WTC11 (cell line): ENCODE data around the gene GABRB2. TPM values are rescaled to one million over a fixed set of nuclear protein-coding genes. Genes with fewer than 3 reads are reported as not detected.

Experiments used
- ATAC-seq: fragments of 200-7000 bp; cut with Tn5 transposase; 2 replicates; pipeline ENCODE4 v1.10.0; 2021; ENCODE audit warnings: mild to moderate bottlenecking, moderate library complexity
- CTCF ChIA-PET: fragments of 300-600 bp; sonication (Branson Sonifier 250); formaldehyde crosslinking; loops from one replicate; lab custom pipeline; 2021; ENCODE audit warnings: antibody characterized with exemption; lab: Charles Lee
- POLR2A ChIA-PET: fragments of 350-600 bp; sonication (Branson Sonifier 250); formaldehyde crosslinking; loops from one replicate; lab custom pipeline; 2021; ENCODE audit warnings: antibody characterized with exemption; lab: Charles Lee
- DNase-seq: peaks from one replicate; pipeline ENCODE4 v3.0.0; 2021; ENCODE audit warnings: low spot score
- H3K27ac Mint-ChIP-seq: 2 replicates; pipeline ENCODE4 v1.8.0; 2021; ENCODE audit warnings: mixed read lengths
- H3K27me3 Mint-ChIP-seq: 2 replicates; pipeline ENCODE4 v1.8.0; 2021; ENCODE audit warnings: low read depth, mild to moderate bottlenecking, moderate library complexity, mixed read lengths
- H3K36me3 Mint-ChIP-seq: 2 replicates; pipeline ENCODE4 v1.8.0; 2021; ENCODE audit warnings: mixed read lengths
- H3K4me1 Mint-ChIP-seq: 2 replicates; pipeline ENCODE4 v1.8.0; 2022; ENCODE audit warnings: mixed read lengths
- H3K4me3 Mint-ChIP-seq: 2 replicates; pipeline ENCODE4 v1.8.0; 2021; ENCODE audit warnings: mild to moderate bottlenecking, moderate library complexity, mixed read lengths
- H3K9me3 Mint-ChIP-seq: 2 replicates; pipeline ENCODE4 v1.8.0; 2021; ENCODE audit warnings: mixed read lengths
- ATF1 ChIP-seq: sonication (generic); formaldehyde crosslinking; IDR thresholded peaks from 2 replicates; pipeline ENCODE4 v1.8.1; 2023; ENCODE audit warnings: mild to moderate bottlenecking, moderate library complexity, missing genetic modification reagents
- CREB1 ChIP-seq: sonication (generic); formaldehyde crosslinking; IDR thresholded peaks from 2 replicates; pipeline ENCODE4 v1.8.0; 2023; ENCODE audit warnings: mild to moderate bottlenecking, missing genetic modification reagents
- ELF4 ChIP-seq: sonication (generic); formaldehyde crosslinking; IDR thresholded peaks from 2 replicates; pipeline ENCODE4 v1.8.1; 2022; ENCODE audit warnings: low read depth, mild to moderate bottlenecking, moderate library complexity, missing genetic modification reagents
- ESRRA ChIP-seq: sonication (generic); formaldehyde crosslinking; IDR thresholded peaks from 2 replicates; pipeline ENCODE4 v1.8.1; 2022; ENCODE audit warnings: mild to moderate bottlenecking, missing genetic modification reagents, borderline replicate concordance
- FOXK1 ChIP-seq: sonication (generic); formaldehyde crosslinking; IDR thresholded peaks from 2 replicates; pipeline ENCODE4 v1.8.0; 2022; ENCODE audit warnings: mild to moderate bottlenecking, moderate library complexity, missing genetic modification reagents
- GRHL2 ChIP-seq: fragments of 250-450 bp; sonication (Bioruptor Pico); IDR thresholded peaks from 2 replicates; pipeline ENCODE4 v1.8.0; 2022; ENCODE audit warnings: mild to moderate bottlenecking, moderate library complexity; ENCODE audit not compliant: insufficient replicate concordance, severe bottlenecking
- NFATC4 ChIP-seq: fragments of 250-450 bp; sonication (Bioruptor Pico); IDR thresholded peaks from 2 replicates; pipeline ENCODE4 v1.9.0; 2021; ENCODE audit warnings: mild to moderate bottlenecking
- PRRX2 ChIP-seq: fragments of 250-450 bp; sonication (Bioruptor Pico); IDR thresholded peaks from 2 replicates; pipeline ENCODE4 v1.8.0; 2021; ENCODE audit warnings: mild to moderate bottlenecking
- RORB ChIP-seq: fragments of 250-450 bp; sonication (Bioruptor Pico); IDR thresholded peaks from 2 replicates; pipeline ENCODE4 v1.9.0; 2021; ENCODE audit warnings: mild to moderate bottlenecking
- SOX15 ChIP-seq: fragments of 250-450 bp; sonication (Bioruptor Pico); IDR thresholded peaks from 2 replicates; pipeline ENCODE4 v1.9.0; 2021; ENCODE audit warnings: mild to moderate bottlenecking
- TEAD1 ChIP-seq: sonication (generic); formaldehyde crosslinking; IDR thresholded peaks from 2 replicates; pipeline ENCODE4 v1.8.0; 2022; ENCODE audit warnings: mild to moderate bottlenecking, missing genetic modification reagents
- ZBTB21 ChIP-seq: sonication (generic); formaldehyde crosslinking; IDR thresholded peaks from 2 replicates; pipeline ENCODE4 v1.8.1; 2023; ENCODE audit warnings: mild to moderate bottlenecking, missing genetic modification reagents, borderline replicate concordance
- ZNF138 ChIP-seq: sonication (generic); formaldehyde crosslinking; conservative IDR thresholded peaks from 2 replicates; pipeline ENCODE4 v1.8.1; 2022; ENCODE audit warnings: mild to moderate bottlenecking, moderate library complexity, missing genetic modification reagents
- ZNF263 ChIP-seq: sonication (generic); formaldehyde crosslinking; IDR thresholded peaks from 2 replicates; pipeline ENCODE4 v1.8.1; 2022; ENCODE audit warnings: low read depth, mild to moderate bottlenecking, moderate library complexity, missing genetic modification reagents
- ZNF317 ChIP-seq: sonication (generic); formaldehyde crosslinking; IDR thresholded peaks from 2 replicates; pipeline ENCODE4 v1.8.1; 2023; ENCODE audit warnings: low read depth, mild to moderate bottlenecking, moderate library complexity, missing genetic modification reagents, borderline replicate concordance
- total RNA-seq: library from RNA; stranded (reverse); gene quantifications from 3 replicates; pipeline ENCODE4 v1.2.3, GENCODE V29; 2021
- TF ChIP-seq, protein P1 (sequence below): sonication (generic); formaldehyde crosslinking; IDR thresholded peaks from 2 replicates; pipeline ENCODE4 v1.8.1; 2022; ENCODE audit warnings: mild to moderate bottlenecking, missing genetic modification reagents, moderate library complexity, borderline replicate concordance
- TF ChIP-seq, protein P2 (sequence below): sonication (generic); formaldehyde crosslinking; IDR thresholded peaks from 2 replicates; pipeline ENCODE4 v1.8.0; 2023; ENCODE audit warnings: mild to moderate bottlenecking, missing genetic modification reagents
- TF ChIP-seq, protein P3 (sequence below): fragments of 250-450 bp; sonication (Bioruptor Pico); IDR thresholded peaks from 2 replicates; pipeline ENCODE4 v2.1.2; 2022; ENCODE audit warnings: mild to moderate bottlenecking, moderate library complexity
- TF ChIP-seq, protein P4 (sequence below): sonication (generic); formaldehyde crosslinking; IDR thresholded peaks from 2 replicates; pipeline ENCODE4 v1.8.0; 2023; ENCODE audit warnings: missing genetic modification reagents, mild to moderate bottlenecking, borderline replicate concordance

GABRB2 gene
- total RNA-seq, 1 experiment from 2014 or later: 0.79 TPM

DNA sequence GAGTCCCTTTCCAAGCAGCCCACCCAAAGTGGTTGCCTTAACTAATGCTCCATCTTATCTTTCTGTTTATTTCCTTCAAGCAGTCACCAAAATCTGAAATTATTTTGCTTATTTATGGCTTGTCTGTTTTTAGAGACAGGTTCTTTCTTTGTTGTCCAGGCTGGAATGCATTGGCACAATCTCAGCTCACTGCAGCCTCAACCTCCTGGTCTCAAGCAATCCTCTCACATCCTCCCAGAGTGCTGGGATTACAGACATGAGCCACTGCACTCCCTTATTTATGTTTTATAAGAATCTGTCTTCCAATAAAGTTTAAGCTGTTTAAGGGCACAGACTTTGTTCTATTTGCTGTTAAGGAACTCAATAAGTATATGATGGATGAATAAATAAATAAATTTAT, 133.7 kb downstream of the GABRB2 start:
- ATAC-seq (no peak), DNase-seq (no peak)
- Mint-ChIP-seq H3K9me3 (no peaks in the 10 kb centered on the region; the same call in 1 of the 2 replicates), H3K27ac (no peak overlapping the region), H3K4me1 (no peaks in the 10 kb centered on the region), H3K27me3 (no peaks in the 10 kb centered on the region), H3K36me3 (no peaks in the 10 kb centered on the region), H3K4me3 (no peak overlapping the region)
- ChIA-PET CTCF (no interaction called here), POLR2A (no interaction called here)
- TF ChIP-seq, protein P1, sequence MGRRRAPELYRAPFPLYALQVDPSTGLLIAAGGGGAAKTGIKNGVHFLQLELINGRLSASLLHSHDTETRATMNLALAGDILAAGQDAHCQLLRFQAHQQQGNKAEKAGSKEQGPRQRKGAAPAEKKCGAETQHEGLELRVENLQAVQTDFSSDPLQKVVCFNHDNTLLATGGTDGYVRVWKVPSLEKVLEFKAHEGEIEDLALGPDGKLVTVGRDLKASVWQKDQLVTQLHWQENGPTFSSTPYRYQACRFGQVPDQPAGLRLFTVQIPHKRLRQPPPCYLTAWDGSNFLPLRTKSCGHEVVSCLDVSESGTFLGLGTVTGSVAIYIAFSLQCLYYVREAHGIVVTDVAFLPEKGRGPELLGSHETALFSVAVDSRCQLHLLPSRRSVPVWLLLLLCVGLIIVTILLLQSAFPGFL (CRISPR knock-in tag): no peak
- TF ChIP-seq ZNF263 (no peak), ELF4 (CRISPR knock-in tag) (no peak), ESRRA (CRISPR knock-in tag) (no peak), ZBTB21 (CRISPR knock-in tag) (no peak), FOXK1 (CRISPR knock-in tag) (no peak), RORB (CRISPR knock-in tag) (no peak)
- TF ChIP-seq, protein P2, sequence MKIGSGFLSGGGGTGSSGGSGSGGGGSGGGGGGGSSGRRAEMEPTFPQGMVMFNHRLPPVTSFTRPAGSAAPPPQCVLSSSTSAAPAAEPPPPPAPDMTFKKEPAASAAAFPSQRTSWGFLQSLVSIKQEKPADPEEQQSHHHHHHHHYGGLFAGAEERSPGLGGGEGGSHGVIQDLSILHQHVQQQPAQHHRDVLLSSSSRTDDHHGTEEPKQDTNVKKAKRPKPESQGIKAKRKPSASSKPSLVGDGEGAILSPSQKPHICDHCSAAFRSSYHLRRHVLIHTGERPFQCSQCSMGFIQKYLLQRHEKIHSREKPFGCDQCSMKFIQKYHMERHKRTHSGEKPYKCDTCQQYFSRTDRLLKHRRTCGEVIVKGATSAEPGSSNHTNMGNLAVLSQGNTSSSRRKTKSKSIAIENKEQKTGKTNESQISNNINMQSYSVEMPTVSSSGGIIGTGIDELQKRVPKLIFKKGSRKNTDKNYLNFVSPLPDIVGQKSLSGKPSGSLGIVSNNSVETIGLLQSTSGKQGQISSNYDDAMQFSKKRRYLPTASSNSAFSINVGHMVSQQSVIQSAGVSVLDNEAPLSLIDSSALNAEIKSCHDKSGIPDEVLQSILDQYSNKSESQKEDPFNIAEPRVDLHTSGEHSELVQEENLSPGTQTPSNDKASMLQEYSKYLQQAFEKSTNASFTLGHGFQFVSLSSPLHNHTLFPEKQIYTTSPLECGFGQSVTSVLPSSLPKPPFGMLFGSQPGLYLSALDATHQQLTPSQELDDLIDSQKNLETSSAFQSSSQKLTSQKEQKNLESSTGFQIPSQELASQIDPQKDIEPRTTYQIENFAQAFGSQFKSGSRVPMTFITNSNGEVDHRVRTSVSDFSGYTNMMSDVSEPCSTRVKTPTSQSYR (CRISPR knock-in tag): no peak

DNA sequence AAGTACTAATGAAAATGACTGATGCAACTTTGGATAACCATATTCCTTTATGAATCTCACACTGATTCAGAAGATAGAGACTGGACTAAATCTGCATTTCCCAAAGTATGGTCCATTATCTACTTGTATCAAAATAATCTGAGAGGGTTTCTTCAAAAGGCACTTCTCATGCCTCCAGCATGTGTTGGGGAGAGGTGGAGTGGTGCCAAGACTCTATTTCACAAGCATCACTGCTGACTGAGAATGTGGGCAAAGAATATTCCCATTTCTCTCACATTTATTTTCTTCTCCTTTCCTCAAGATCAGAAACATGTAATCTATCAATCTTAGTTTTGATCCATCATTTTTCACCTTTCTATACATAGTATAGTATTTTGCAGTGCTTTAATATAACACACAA, 135.4 kb downstream of the GABRB2 start:
- Mint-ChIP-seq H3K27ac (no peak overlapping the region), H3K4me3 (no peak overlapping the region), H3K4me1 (no peaks in the 10 kb centered on the region), H3K9me3 (no peaks in the 10 kb centered on the region), H3K27me3 (no peaks in the 10 kb centered on the region), H3K36me3 (no peaks in the 10 kb centered on the region)
- TF ChIP-seq GRHL2 (no peak), SOX15 (CRISPR knock-in tag) (no peak), TEAD1 (CRISPR knock-in tag) (no peak), PRRX2 (no peak), ATF1 (CRISPR knock-in tag) (no peak), ZNF317 (CRISPR knock-in tag) (no peak), CREB1 (CRISPR knock-in tag) (no peak), ZNF138 (CRISPR knock-in tag) (no peak), NFATC4 (CRISPR knock-in tag) (no peak)
- TF ChIP-seq, protein P3, sequence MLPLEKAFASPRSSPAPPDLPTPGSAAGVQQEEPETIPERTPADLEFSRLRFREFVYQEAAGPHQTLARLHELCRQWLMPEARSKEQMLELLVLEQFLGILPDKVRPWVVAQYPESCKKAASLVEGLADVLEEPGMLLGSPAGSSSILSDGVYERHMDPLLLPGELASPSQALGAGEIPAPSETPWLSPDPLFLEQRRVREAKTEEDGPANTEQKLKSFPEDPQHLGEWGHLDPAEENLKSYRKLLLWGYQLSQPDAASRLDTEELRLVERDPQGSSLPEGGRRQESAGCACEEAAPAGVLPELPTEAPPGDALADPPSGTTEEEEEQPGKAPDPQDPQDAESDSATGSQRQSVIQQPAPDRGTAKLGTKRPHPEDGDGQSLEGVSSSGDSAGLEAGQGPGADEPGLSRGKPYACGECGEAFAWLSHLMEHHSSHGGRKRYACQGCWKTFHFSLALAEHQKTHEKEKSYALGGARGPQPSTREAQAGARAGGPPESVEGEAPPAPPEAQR (CRISPR knock-in tag): no peak
- ATAC-seq: no peak
- ChIA-PET POLR2A (no interaction called here), CTCF (no interaction called here)
- DNase-seq: no peak

DNA sequence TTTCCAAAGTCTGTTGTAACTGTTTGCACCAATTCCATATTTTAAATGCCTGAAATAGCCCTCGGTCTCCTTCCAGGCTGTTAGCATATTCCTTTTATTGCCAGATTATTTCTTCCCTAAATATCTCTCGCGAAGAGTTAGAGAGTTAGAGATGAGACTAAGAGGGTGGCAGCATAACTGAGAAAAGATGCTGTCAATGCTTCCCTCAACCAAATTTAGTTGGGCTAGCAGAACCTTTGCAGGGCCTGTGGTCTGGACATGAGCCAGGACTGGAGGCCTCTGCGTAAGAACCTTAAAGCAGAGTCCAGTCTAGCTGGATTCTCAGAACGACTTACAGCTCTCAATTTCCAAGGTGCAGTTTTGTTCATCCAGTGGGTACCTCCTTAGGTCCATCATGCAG, 135.9 kb downstream of the GABRB2 start:
- ChIA-PET POLR2A (no interaction called here), CTCF (no interaction called here)
- Mint-ChIP-seq H3K9me3 (no peaks in the 10 kb centered on the region), H3K4me3 (no peak overlapping the region), H3K36me3 (no peaks in the 10 kb centered on the region)
- ATAC-seq: no peak
- TF ChIP-seq, protein P4, sequence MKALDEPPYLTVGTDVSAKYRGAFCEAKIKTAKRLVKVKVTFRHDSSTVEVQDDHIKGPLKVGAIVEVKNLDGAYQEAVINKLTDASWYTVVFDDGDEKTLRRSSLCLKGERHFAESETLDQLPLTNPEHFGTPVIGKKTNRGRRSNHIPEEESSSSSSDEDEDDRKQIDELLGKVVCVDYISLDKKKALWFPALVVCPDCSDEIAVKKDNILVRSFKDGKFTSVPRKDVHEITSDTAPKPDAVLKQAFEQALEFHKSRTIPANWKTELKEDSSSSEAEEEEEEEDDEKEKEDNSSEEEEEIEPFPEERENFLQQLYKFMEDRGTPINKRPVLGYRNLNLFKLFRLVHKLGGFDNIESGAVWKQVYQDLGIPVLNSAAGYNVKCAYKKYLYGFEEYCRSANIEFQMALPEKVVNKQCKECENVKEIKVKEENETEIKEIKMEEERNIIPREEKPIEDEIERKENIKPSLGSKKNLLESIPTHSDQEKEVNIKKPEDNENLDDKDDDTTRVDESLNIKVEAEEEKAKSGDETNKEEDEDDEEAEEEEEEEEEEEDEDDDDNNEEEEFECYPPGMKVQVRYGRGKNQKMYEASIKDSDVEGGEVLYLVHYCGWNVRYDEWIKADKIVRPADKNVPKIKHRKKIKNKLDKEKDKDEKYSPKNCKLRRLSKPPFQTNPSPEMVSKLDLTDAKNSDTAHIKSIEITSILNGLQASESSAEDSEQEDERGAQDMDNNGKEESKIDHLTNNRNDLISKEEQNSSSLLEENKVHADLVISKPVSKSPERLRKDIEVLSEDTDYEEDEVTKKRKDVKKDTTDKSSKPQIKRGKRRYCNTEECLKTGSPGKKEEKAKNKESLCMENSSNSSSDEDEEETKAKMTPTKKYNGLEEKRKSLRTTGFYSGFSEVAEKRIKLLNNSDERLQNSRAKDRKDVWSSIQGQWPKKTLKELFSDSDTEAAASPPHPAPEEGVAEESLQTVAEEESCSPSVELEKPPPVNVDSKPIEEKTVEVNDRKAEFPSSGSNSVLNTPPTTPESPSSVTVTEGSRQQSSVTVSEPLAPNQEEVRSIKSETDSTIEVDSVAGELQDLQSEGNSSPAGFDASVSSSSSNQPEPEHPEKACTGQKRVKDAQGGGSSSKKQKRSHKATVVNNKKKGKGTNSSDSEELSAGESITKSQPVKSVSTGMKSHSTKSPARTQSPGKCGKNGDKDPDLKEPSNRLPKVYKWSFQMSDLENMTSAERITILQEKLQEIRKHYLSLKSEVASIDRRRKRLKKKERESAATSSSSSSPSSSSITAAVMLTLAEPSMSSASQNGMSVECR (CRISPR knock-in tag): no peak
- TF ChIP-seq, all 79 proteins: peak for 0
- Mint-ChIP-seq H3K4me1 (no peaks in the 10 kb centered on the region), H3K27ac (no peak overlapping the region), H3K27me3 (no peaks in the 10 kb centered on the region)
- no peak for DNase-seq
